ENCODE measurements around the gene PIGU. TPM values are rescaled to one million over a fixed set of nuclear protein-coding genes. Genes with fewer than 3 reads are reported as not detected.

PIGU gene
- polyA plus RNA-seq, 1 donor from 2014 or later, result 35.8 TPM

- peak overlapping the region; percentile 94 for H3K4me2 ChIP-seq (ENCODE audit: low read length)
- H3K9me2 ChIP-seq (ENCODE audit: insufficient read depth, low read length), result no peaks in the 10 kb centered on the region
- peaks cover 20% of the 10 kb centered on the region for H3K79me2 ChIP-seq (replicated peaks; ENCODE audit: insufficient read depth, low read length)
- no peaks in the 10 kb centered on the region for H3K36me3 ChIP-seq (ENCODE audit: insufficient read depth, low read length)
- peak overlapping the region; percentile 73 for H2AFZ ChIP-seq (ENCODE audit: low read depth, low read length)
- H3F3A ChIP-seq (ENCODE audit: insufficient read depth, low read length, poor library complexity, severe bottlenecking), result no peaks in the 10 kb centered on the region
- H3K4me3 ChIP-seq (ENCODE audit: low read length), result peak overlapping the region; percentile 86
- no peak for TF ChIP-seq POLR2AphosphoS5 (IDR thresholded peaks at IDR 0.05)
- no peak for TF ChIP-seq EZH2 (IDR thresholded peaks at IDR 0.05; ENCODE audit: borderline replicate concordance, insufficient read depth, low read length, poor library complexity, severe bottlenecking)
- no peak for TF ChIP-seq EP300 (conservative IDR thresholded peaks at IDR 0.05; ENCODE audit: poor library complexity, severe bottlenecking)
- TF ChIP-seq RAD21 (conservative IDR thresholded peaks at IDR 0.05), result no peak
- TF ChIP-seq TAF1 (IDR thresholded peaks at IDR 0.05; ENCODE audit: low read depth), result no peak
- no peak for TF ChIP-seq CTCF (IDR thresholded peaks at IDR 0.05; ENCODE audit: poor library complexity, severe bottlenecking)
- no peak for TF ChIP-seq MXI1 (conservative IDR thresholded peaks at IDR 0.05; ENCODE audit: poor library complexity, severe bottlenecking)
- TF ChIP-seq SMC3 (conservative IDR thresholded peaks at IDR 0.05; ENCODE audit: poor library complexity), result no peak
- TF ChIP-seq REST (IDR thresholded peaks at IDR 0.05; ENCODE audit: borderline replicate concordance), result no peak
- peak overlapping the region; percentile 86 for H3K9ac ChIP-seq (ENCODE audit: low read length)
- H3K9me3 ChIP-seq (ENCODE audit: low read length), result no peaks in the 10 kb centered on the region
- H4K20me1 ChIP-seq (ENCODE audit: insufficient read depth), result no peaks in the 10 kb centered on the region
- H3K27ac ChIP-seq (ENCODE audit: low read length), result peak overlapping the region; percentile 82
- H3K27me3 ChIP-seq (ENCODE audit: insufficient read depth, low read depth, low read length), result no peaks in the 10 kb centered on the region
Observed at GRCh38 chr20:34675993-34676641, 775 bp downstream of the PIGU start.

- H3K4me3 ChIP-seq (ENCODE audit: low read length), result peak overlapping the region; percentile 86
- no peaks in the 10 kb centered on the region for H3K9me3 ChIP-seq (ENCODE audit: low read length)
- H3F3A ChIP-seq (ENCODE audit: insufficient read depth, low read length, poor library complexity, severe bottlenecking), result no peaks in the 10 kb centered on the region
- H3K27me3 ChIP-seq (ENCODE audit: insufficient read depth, low read depth, low read length), result no peaks in the 10 kb centered on the region
- no peak for TF ChIP-seq EP300 (conservative IDR thresholded peaks at IDR 0.05; ENCODE audit: poor library complexity, severe bottlenecking)
- no peak for TF ChIP-seq TAF1 (IDR thresholded peaks at IDR 0.05; ENCODE audit: low read depth)
- no peak for TF ChIP-seq CTCF (IDR thresholded peaks at IDR 0.05; ENCODE audit: poor library complexity, severe bottlenecking)
- TF ChIP-seq RAD21 (conservative IDR thresholded peaks at IDR 0.05), result no peak
- TF ChIP-seq EZH2 (IDR thresholded peaks at IDR 0.05; ENCODE audit: borderline replicate concordance, insufficient read depth, low read length, poor library complexity, severe bottlenecking), result no peak
- no peak for TF ChIP-seq POLR2AphosphoS5 (IDR thresholded peaks at IDR 0.05)
- TF ChIP-seq MXI1 (conservative IDR thresholded peaks at IDR 0.05; ENCODE audit: poor library complexity, severe bottlenecking), result no peak
- no peak for TF ChIP-seq SMC3 (conservative IDR thresholded peaks at IDR 0.05; ENCODE audit: poor library complexity)
- no peak for TF ChIP-seq REST (IDR thresholded peaks at IDR 0.05; ENCODE audit: borderline replicate concordance)
- H4K20me1 ChIP-seq (ENCODE audit: insufficient read depth), result no peaks in the 10 kb centered on the region
- H3K36me3 ChIP-seq (ENCODE audit: insufficient read depth, low read length), result no peaks in the 10 kb centered on the region
- H2AFZ ChIP-seq (ENCODE audit: low read depth, low read length), result no peak overlapping the region
- H3K9me2 ChIP-seq (ENCODE audit: insufficient read depth, low read length), result no peaks in the 10 kb centered on the region
- peaks cover 20% of the 10 kb centered on the region for H3K79me2 ChIP-seq (replicated peaks; ENCODE audit: insufficient read depth, low read length)
- H3K9ac ChIP-seq (ENCODE audit: low read length), result no peak overlapping the region
- H3K4me2 ChIP-seq (ENCODE audit: low read length), result peak overlapping the region; percentile 94
- no peak overlapping the region for H3K27ac ChIP-seq (ENCODE audit: low read length)
Observed at GRCh38 chr20:34675561-34675960, 1.3 kb downstream of the PIGU start.
